SW480 (cell line): ENCODE measurements around the gene FAR2.
"Not testable (repeated sequence)": the region's sequence is repeated elsewhere in the genome, so short reads cannot be mapped to it uniquely, and the experiment has no call there.

Source experiments
- DNase-seq: peaks from one replicate; pipeline ENCODE4 v3.0.0-alpha.2; 2016; ENCODE audit warnings: low spot score

The FAR2 gene

DNA sequence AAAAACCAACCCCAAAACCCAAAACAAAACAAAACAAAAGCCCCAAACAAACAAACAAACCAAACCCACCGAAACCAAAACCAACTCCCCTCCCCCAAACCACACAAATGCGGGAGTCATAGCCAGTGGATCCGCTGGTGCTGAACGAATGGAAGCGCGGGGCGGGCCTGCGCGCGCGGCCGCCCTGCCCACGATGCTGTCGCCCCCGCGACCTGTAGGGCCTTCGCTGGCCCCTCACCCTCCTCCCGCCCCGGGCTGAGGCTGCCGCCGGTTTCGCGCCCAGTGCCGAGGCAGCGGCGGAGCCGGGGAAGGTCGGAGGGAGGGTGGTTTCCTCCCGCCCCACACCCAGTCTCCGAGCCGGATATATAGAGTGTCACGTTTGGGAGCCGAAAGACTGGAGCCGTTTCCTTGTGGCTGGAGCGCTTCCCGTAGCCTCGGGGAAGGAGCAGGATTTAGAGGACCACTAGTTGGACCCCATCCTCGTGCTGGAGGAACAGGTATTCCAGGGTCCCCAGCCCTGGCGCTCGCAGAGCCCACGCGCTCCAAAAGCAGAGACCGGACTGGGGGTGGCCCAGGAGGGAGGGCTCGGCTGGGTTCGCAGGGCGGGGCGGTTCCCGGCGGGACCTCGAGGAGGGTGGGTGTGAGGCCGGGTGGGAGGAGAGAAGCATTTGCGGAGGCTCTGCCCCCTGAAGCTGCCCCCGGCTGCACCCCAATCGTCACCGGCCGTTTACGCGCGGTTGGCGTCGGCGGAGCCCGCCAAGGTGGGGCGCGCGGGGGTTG, at the start of gene FAR2:
TSS of gene FAR2 (plus strand) at position 368 of the 780 bp plus-strand sequence. CDS start 121,172 bp downstream, outside the sequence.
- peak; percentile 26 for DNase-seq

DNA sequence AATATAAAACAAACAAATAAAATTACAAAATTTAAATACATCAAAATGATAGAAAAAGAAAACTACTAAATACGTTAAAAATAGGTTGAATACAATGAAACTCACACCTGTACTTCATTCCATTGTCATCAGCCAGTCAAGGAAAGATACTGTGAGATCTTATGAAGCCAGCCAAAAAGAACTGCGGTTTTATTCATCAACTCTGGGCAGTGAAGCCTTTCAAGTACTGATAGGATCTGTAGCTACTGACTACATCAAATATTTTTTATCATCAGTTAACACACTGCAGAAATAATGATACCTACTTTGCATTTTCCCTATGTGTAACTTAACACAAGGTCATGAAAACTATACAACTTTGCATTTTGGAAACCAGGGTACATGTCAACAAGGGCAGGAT, 46.3 kb upstream of the FAR2 start:
- no peak for DNase-seq

DNA sequence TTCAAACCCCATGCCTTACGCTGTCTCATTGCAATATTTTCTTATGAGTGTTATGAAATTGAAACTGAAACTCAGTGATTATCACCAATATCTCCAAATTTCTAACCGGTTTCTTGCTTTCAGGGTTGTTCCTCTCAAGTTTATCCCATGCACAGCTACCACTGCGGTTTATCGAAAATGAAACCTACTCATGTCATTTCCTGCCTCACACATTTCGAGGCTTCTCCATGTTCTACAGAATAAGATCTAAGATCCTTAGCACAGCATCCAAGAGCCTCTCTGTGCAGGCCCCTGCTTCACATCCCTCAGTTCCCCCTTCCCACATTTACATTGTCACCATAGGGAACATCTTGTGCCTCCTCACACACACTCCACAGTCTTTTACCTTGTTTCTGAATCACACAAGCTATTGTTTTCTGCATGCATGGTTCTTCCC, 45.5 kb upstream of the FAR2 start:
- no peak for DNase-seq

DNA sequence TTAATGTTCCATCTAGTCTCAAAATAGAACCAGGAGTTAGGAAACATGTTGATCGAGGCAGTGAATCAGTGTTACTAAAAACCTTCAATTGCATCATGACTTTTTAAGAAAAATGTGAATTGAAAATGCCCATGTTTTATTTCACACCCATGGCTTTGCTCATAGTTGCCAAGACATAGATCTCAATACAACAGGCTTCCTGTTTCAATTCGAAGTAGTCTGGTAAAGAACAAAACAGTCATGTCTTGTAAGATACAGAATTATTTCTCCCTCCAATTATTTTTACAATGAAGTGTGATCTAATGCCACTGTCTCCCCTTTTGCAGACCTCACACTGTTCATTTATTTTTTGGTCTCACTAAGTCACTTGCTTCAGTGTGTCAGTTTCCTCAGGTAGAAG, 44.6 kb upstream of the FAR2 start:
- no peak for DNase-seq

DNA sequence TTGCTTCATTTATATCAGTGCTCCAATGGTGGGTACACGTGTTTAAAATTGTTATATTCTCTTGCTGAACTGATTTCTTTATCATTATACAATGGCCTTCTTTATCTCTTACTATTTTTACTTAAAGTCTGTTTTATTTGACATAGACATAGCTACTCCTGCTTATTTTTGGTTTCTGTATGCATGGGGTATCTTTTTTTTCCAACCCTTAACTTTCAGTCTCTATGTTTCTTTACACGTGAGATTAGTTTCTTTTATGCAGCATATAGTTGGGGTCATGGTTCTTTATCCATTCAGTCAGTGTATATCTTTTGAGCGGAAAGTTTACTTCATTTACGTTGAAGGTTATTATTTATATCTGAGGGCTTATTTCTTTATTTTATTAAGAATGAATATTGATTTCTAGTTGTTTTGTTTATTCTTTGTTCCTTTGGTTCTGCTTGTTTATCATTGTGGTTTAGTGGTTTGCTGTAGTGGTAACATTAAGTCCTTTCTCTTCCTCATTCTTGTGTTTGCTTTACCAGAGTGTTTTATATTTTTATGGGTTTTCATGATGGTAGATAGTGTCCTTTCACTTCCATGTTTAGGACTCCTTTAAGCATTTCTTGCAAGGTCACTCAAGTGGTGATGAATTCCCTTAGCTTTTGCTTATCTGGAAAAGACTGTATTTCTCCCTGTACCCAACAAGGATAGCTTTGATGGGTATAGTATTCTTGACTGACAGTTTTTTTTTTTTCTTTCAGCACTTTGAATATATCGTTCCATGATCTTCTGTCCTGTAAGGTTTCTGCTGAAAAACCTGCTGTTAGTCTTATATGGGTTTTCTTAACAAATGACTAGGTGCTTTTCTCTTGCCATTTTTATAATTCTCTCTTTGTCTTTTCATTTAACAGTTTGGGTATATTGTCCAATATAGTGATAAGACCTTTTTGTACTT, 38.3 kb upstream of the FAR2 start:
- no peak for DNase-seq

DNA sequence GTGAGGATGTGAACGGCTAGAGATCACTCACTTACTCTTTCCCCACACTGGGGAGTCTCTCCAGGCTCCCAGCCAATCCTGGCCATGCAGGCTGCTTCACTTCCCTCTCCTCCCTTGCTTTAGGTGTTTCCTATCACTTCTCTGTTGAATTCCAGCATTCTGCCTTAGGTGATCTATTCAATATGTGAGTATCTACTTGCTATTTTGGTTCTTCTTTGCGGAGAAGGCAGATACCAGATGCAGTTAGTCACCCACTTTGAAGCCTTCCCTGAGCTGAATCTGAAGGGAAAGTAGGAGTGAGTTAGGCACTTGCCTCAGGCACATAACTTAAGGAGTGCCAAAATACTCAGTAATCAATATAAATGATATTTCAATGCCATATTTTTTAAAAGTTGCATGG, 36.0 kb upstream of the FAR2 start:
- DNase-seq, result no peak

DNA sequence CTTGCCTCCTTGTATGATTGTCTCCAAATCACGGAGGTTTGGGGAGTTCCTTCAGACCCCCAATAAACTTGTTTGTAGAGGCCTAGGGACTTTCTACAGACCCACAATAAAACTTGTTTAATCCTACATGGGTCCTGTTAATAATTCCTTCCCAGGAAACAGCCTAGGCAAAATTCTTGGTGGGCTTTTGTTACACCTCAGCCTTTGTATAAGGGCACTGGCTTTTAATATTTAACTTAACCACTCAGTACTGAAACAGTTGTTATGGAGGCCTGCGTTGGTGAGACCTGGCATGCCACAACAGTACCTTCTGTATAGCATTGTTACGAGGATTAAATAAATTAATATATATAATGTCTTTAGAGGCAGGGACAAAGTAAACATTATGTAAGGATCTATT, 32.7 kb upstream of the FAR2 start:
- DNase-seq, result no peak

DNA sequence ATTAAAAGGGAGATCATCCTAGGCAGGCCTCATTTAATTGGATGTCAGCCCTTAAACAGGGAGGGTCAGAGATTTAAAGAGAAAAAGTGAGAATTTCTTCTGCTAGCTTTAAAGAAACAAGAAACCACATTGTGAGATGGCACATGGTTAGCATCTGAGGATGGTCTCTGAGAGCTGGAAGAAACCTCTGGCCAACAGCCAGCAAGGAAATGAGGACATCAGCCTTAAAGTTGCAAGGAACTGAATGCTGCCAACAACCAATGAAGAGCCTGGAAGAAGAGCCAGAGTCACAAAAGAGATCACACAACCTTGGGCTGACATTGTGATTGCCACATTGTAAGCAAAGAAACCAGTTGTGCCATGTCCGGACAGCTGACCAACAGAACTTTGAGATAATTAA, 17.5 kb upstream of the FAR2 start:
- no peak for DNase-seq

DNA sequence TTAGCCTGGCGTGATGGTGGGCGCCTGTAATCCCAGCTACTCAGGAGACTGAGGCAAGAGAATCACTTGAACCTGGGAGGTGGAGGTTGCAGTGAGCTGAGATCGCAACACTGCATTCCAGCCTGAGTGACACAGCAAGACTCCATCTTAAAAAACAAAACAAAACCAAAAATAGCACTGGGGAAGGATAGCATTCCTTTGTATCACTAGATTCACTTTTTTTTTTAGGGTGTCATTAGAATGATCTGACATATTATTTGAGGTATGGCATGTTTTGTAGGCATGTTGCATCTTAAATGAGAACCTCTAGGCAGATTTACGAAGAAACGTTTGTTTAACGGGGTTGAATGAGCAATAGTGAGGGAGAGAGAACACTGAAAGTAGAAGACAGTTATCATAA, 16.8 kb upstream of the FAR2 start:
- DNase-seq, result no peak

DNA sequence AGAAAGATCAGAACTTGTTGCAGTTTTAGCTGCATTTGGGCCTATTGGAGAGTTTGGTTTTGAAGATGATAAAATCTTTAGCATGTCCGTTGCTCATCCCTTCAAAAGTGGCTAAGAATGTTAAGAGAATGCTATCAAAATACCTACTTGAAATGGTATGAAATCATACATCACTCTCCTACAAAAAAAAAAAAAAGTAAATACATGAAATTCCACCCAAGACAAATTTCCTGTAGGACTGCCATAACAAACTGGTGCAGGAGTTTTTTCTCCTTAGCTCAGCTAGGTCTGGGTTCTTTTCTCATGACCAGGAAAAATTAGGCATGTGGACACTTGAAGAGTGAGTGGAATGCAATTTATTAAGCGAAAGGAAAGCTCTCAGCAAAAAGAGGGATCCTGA, 15.9 kb upstream of the FAR2 start:
- DNase-seq, result no peak

DNA sequence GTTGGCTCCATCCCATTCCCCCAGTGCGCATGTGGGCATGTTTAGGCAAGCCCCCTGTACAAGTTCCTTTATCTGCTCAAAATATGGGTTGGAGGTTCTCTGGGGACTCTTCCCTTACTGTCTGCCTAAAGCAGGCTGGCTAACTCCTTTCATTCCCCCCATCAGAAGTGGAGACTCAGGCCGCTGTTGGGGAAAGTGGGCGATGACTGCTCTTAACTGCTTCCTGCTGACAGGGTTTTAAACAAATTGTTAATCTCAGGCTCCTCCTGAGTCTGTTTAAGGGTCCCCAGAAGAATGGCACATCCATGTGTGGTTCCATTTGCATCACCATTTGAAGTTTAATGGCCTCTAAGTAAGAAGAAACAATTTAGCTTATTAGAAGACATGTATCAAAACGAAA, 15.4 kb upstream of the FAR2 start:
- no peak for DNase-seq

DNA sequence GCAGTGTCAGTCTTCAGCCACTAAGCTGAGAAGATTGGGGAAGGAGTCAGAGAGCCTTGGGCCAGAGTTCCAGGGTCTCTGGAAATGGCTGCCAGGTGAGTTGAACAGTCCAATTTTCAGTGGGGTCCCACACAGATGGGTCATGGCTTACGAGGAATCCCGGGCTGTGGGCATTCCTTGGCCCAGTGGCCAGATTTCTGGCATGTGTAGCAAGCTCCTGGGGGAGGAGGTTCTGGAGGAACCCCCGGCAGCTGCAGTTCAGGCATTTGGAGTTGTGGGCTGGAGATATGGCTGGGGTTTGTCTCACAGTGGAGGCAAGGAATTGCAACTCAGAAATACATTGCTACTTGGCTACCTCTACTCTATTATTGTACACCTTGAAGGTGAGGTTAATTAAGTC, 10.8 kb upstream of the FAR2 start:
- not testable (repeated sequence) for DNase-seq

DNA sequence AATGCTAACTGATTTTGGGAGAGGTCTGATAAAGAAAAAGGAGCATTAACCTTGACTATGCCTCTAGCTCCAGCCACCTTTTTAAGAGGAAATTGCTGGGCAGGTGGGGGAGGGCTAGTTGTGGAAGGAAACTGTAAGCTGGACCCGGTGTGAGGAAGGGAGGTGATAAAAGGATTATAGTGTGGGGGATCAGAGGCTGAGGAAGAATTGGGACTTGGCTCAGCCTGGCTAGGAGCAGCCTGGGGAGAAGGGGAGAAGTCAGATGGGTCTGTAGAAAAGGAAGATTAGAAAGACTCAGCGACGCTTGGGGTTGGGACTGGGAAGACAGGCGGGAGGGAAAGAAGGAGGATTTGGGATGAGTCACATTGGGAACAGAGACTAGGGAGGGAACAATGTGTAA, 10.2 kb upstream of the FAR2 start:
- not testable (repeated sequence) for DNase-seq

DNA sequence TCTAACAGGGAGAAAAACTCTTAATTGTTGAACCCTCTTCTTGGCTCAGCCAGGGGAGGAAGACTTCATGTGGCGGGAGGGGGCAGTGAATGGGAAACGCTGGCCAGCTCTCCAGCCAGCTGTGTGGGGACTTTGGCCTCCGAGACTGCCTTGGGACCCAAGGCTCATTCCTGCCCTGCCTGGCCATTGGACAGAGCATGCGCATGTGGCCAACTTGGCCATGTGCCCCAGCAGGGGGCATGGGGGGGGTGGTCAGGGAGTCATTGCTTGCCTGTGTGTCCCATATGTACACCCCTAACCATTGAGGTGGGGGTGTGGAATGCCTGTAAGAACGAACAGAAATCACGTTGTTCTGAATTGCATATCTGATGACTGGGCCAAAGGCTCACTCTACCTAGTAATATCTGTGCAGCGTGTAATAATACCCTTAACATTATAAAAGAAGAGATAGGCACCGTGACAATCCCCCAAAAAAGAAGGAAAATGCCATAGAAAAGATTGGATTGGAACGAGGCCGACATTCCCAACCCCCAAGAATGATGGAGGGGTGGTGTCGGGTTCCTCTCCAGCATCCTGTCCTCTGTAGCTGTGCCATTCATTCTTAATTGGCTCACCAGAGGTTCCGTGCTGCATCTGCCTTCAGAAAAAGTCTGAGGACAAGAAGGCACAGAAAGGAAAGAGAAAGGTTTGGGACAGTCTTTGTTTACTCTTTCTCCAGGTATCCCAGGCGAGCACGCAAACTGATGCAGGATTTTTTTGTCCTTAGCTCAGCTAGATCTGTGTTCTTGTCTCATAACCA, 3.5 kb upstream of the FAR2 start:
- no peak for DNase-seq

DNA sequence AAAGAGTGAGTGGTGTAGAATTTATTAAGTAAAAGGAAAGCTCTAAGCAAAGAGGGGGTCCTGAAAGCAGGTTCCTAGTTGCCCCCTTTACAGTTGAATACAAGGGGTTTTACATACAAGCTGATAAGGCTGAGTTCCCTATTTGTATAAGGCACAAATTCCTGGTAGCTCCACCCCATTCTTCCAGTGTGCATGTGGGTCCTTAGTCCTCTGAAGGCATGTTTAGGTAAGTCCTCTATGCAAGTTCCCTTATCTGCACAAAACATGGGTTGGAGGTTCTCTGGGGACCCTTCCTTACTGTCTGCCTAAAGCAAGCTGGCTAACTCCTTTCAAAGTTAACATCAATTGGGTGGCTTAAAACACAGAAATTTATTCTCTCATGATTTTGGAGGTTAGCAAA, 2.9 kb upstream of the FAR2 start:
- no peak for DNase-seq

DNA sequence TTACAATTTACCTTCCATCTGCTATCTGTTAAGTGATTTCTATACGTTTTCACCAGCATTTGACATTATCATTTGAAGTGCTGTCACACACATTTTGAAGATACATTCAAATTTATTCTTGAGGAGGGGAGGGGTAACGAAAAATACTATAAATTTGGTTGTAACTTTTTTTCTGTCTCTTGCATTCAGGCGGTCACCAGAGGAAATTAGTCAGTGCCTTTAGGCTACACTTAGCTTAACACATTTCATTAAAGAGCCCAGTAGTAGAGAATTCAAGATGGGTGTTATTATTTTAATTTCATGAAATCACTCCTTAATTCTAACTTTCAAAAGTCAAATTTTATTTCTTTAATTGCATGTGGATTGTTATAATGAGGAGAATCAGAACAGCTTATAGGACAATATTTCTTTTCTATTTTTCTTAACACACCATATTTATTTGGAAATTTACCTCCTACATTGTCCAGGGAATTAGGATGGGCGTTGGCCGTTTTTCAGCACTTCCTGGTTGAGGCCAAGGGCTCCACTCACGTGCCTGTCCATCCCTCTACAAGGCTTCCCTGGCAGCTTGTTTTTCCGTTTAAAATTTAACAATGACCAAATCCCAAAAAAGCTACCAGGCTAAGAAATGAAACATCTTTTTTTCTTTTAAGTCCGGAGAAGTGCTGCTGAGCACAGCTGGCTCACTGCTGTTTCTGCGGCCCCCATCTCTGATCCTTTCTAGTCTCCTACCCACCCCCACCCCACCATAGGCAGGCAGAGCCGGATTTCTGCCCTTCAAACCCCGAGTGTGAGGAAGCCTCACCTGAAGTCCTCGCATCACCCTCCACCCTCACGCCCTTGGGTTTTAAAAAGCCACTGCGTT, 1.1 kb upstream of the FAR2 start:
- peak; percentile 10 for DNase-seq

DNA sequence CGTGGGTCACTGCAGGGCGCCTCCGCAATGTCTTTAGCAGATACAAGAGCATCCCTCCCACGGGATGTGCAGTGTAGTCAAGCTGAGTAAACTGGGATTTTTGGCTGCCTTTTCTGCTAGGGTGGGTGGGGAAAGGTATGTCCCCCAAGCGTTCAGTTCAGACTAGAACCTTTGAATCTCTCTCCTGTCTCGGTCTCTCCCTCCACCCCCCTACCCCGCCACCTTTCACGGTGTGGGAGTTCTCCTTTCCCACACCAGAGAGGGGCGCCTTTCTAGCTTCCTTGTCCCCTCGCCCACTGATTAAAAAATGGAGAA, 525 bp upstream of the FAR2 start:
- DNase-seq, result no peak

DNA sequence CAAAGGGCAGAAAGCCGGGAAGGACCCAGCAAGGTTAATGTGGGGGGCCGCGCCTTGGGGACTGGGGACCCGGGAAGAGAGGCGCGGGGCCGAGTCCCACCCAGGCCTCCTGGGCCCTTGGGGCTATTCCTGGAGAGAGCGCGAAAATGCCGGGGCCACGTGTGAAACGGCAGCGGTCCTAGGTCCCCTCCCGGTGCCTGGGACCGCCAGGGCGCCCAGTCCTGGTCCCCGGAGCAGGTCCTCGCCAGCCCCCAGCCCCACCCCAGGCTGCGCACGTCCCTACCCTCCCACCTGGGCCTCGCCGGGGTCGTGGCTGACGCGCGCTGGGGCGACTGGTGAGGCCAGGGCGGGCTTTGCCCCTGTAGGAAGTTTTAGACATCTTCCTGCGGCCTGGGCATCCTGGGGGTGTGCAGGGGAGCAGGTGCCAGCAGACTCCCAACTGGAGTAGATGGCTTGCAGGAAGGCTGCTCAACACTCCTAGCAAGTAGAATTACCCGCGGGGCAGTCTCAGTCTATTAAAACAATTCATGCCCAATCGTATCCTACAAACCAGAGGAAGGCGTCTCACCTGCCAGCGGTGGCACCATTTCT, 708 bp downstream of the FAR2 start:
- DNase-seq, result no peak

DNA sequence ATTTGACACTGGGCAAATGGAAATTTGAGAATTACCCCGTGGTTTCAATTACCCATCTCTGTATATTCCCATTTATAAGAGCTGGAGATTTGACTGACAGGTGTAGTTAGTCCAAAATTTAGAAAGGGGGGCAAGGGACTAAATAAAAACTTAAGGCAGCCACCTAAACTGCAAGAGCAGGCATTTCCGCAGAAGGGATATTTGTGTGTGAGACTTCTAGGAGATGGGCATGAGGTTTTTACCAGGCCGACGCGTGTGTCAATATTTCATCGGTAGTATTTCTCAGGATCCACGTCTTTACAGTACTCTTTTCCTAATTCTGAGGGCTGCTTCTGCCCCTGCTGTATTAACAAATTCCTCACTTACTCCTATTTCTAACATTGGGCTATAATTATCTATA, 1.4 kb downstream of the FAR2 start:
- no peak for DNase-seq

DNA sequence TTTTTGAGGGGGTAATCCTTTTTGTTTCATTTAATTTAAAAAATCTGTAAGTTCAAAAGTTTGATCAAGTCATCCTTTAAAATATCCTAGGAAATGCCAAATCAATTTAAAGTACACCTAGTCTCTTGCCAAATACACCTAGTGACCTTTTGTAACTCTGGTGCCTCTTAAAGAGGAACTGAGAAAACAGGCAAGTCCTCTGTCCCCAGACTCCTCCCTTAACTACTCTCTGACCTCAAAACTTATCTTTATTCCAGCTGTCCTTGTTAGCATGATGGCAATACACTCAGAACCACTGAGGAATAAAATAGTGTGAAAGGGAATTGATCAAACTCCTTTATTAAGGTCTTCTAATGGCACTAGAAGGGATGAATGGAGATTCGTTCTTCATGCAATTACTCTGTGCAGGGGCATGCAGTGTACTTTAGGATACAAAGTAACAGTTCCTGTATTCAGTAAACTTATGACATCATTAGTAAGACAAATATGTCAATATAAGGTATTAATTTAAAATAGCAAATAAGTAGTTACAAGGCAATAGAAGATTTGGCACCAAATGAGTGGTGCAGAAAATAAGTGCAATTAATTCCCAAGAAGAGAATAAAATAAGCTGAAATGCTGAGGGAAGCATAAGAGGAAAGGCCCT, 3.3 kb downstream of the FAR2 start:
- DNase-seq, result no peak
